WTC11 (cell line): ENCODE data around the gene CLCNKB. TPM values are rescaled to one million over a fixed set of nuclear protein-coding genes. Genes with fewer than 3 reads are reported as not detected.

Experiments
- ATAC-seq: fragments of 200-7000 bp; cut with Tn5 transposase; 2 replicates; pipeline ENCODE4 v1.10.0; 2021; ENCODE audit warnings: mild to moderate bottlenecking, moderate library complexity
- CTCF ChIA-PET: fragments of 300-600 bp; sonication (Branson Sonifier 250); formaldehyde crosslinking; loops from one replicate; lab custom pipeline; 2021; ENCODE audit warnings: antibody characterized with exemption; lab: Charles Lee
- POLR2A ChIA-PET: fragments of 350-600 bp; sonication (Branson Sonifier 250); formaldehyde crosslinking; loops from one replicate; lab custom pipeline; 2021; ENCODE audit warnings: antibody characterized with exemption; lab: Charles Lee
- DNase-seq: peaks from one replicate; pipeline ENCODE4 v3.0.0; 2021; ENCODE audit warnings: low spot score
- H3K27ac Mint-ChIP-seq: 2 replicates; pipeline ENCODE4 v1.8.0; 2021; ENCODE audit warnings: mixed read lengths
- H3K27me3 Mint-ChIP-seq: 2 replicates; pipeline ENCODE4 v1.8.0; 2021; ENCODE audit warnings: low read depth, mild to moderate bottlenecking, moderate library complexity, mixed read lengths
- H3K36me3 Mint-ChIP-seq: 2 replicates; pipeline ENCODE4 v1.8.0; 2021; ENCODE audit warnings: mixed read lengths
- H3K4me1 Mint-ChIP-seq: 2 replicates; pipeline ENCODE4 v1.8.0; 2022; ENCODE audit warnings: mixed read lengths
- H3K4me3 Mint-ChIP-seq: 2 replicates; pipeline ENCODE4 v1.8.0; 2021; ENCODE audit warnings: mild to moderate bottlenecking, moderate library complexity, mixed read lengths
- H3K9me3 Mint-ChIP-seq: 2 replicates; pipeline ENCODE4 v1.8.0; 2021; ENCODE audit warnings: mixed read lengths
- FOXJ3 ChIP-seq: sonication (generic); formaldehyde crosslinking; IDR thresholded peaks from 2 replicates; pipeline ENCODE4 v1.9.0; 2021; ENCODE audit warnings: missing genetic modification reagents, mild to moderate bottlenecking, borderline replicate concordance
- FOXK1 ChIP-seq: sonication (generic); formaldehyde crosslinking; IDR thresholded peaks from 2 replicates; pipeline ENCODE4 v1.8.0; 2022; ENCODE audit warnings: mild to moderate bottlenecking, moderate library complexity, missing genetic modification reagents
- GABPB1 ChIP-seq: sonication (generic); formaldehyde crosslinking; IDR thresholded peaks from 2 replicates; pipeline ENCODE4 v1.8.1; 2023; ENCODE audit warnings: mild to moderate bottlenecking, missing genetic modification reagents
- JAZF1 ChIP-seq: fragments of 250-450 bp; sonication (Bioruptor Pico); IDR thresholded peaks from 2 replicates; pipeline ENCODE4 v1.9.0; 2021; ENCODE audit warnings: moderate library complexity, mild to moderate bottlenecking, inconsistent platforms
- KAT7 ChIP-seq: sonication (generic); formaldehyde crosslinking; IDR thresholded peaks from 2 replicates; pipeline ENCODE4 v1.8.1; 2023; ENCODE audit warnings: missing genetic modification reagents, mild to moderate bottlenecking, borderline replicate concordance
- NR1H2 ChIP-seq: sonication (generic); formaldehyde crosslinking; IDR thresholded peaks from 2 replicates; pipeline ENCODE4 v1.9.0; 2021; ENCODE audit warnings: mild to moderate bottlenecking, moderate library complexity, missing genetic modification reagents
- TEAD1 ChIP-seq: sonication (generic); formaldehyde crosslinking; IDR thresholded peaks from 2 replicates; pipeline ENCODE4 v1.8.0; 2022; ENCODE audit warnings: mild to moderate bottlenecking, missing genetic modification reagents
- ZNF396 ChIP-seq: fragments of 250-450 bp; sonication (Bioruptor Pico); IDR thresholded peaks from 2 replicates; pipeline ENCODE4 v1.8.0; 2021; ENCODE audit warnings: mild to moderate bottlenecking, moderate library complexity, borderline replicate concordance
- total RNA-seq: library from RNA; stranded (reverse); gene quantifications from 3 replicates; pipeline ENCODE4 v1.2.3, GENCODE V29; 2021
- TF ChIP-seq, protein P1 (sequence below): sonication (generic); formaldehyde crosslinking; IDR thresholded peaks from 2 replicates; pipeline ENCODE4 v1.8.1; 2023; ENCODE audit warnings: mild to moderate bottlenecking, missing genetic modification reagents, moderate library complexity
- TF ChIP-seq, protein P2 (sequence below): sonication (generic); formaldehyde crosslinking; conservative IDR thresholded peaks from 2 replicates; pipeline ENCODE4 v1.8.1; 2023; ENCODE audit warnings: mild to moderate bottlenecking, low read depth, missing genetic modification reagents, moderate library complexity
- TF ChIP-seq, protein P3 (sequence below): sonication (generic); formaldehyde crosslinking; IDR thresholded peaks from 2 replicates; pipeline ENCODE4 v1.8.1; 2023; ENCODE audit warnings: mild to moderate bottlenecking, missing genetic modification reagents
- TF ChIP-seq, protein P4 (sequence below): sonication (generic); formaldehyde crosslinking; IDR thresholded peaks from 2 replicates; pipeline ENCODE4 v1.8.1; 2022; ENCODE audit warnings: low read depth, missing genetic modification reagents, borderline replicate concordance
- TF ChIP-seq, protein P5 (sequence below): sonication (generic); formaldehyde crosslinking; IDR thresholded peaks from 2 replicates; pipeline ENCODE4 v1.8.1; 2023; ENCODE audit warnings: mild to moderate bottlenecking, missing genetic modification reagents, moderate library complexity
- TF ChIP-seq, protein P6 (sequence below): sonication (generic); formaldehyde crosslinking; IDR thresholded peaks from 2 replicates; pipeline ENCODE4 v1.8.1; 2022; ENCODE audit warnings: mild to moderate bottlenecking, moderate library complexity, missing genetic modification reagents

CLCNKB gene
- total RNA-seq, 1 experiment from 2014 or later = 1.8 TPM

DNA sequence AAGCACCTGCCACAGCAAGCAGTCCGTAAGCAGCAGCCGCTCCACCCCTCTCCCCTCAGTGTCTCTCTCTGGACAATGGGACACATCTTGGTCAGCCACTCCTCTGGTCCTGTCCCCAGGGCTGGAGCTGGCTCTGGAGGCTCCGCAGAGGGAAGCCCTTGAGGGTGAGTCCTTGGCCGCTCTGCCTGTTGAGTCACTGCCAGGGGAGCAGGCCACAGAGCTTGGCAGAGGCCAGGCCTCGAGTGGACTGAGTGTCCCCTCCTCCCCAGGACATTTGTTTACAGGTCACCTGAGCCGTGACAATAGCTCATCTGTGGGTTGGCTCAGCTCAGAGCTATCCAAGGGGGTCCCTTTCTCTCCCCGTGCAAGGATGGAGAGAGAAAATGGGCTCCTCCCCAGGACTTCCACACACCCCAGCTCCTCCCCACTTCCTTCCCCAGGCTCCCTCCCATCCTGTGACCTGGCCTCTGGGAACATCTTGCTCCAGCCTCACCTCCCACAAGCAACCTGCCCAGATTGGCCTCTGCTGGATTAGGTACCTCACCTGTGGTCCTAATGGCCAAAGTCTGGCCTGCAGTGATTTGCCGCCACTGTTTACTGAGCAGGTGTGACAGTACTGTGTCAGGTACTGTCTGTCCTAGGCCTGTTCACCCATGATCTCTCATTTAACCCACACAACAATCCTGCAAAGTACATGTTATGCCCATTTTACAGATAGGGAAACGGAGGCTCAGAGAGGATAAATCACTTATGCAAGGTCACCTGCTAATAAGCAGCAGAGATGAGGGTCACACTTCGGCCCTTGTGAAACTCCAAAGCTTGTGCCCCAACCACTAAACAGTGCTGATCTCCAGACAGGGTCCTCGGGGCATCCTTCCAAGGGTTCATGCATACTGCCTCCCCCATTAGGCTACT is 25.0 kb downstream of the CLCNKB start:
- peaks cover 28% of the 10 kb centered on the region for H3K4me1 Mint-ChIP-seq
- H3K27me3 Mint-ChIP-seq = peaks cover 20% of the 10 kb centered on the region
- no peaks in the 10 kb centered on the region for H3K9me3 Mint-ChIP-seq
- peak overlapping the region; percentile 31; the same call in 1 of the 2 replicates for H3K27ac Mint-ChIP-seq
- H3K36me3 Mint-ChIP-seq = no peaks in the 10 kb centered on the region
- H3K4me3 Mint-ChIP-seq = no peak overlapping the region
- no peak for TF ChIP-seq JAZF1
- no peak for TF ChIP-seq TEAD1 (CRISPR knock-in tag)
- no peak for TF ChIP-seq FOXK1 (CRISPR knock-in tag)
- TF ChIP-seq, protein P1, sequence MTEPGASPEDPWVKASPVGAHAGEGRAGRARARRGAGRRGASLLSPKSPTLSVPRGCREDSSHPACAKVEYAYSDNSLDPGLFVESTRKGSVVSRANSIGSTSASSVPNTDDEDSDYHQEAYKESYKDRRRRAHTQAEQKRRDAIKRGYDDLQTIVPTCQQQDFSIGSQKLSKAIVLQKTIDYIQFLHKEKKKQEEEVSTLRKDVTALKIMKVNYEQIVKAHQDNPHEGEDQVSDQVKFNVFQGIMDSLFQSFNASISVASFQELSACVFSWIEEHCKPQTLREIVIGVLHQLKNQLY (CRISPR knock-in tag) = no peak
- no peak for TF ChIP-seq GABPB1 (CRISPR knock-in tag)
- TF ChIP-seq ZNF396 (CRISPR knock-in tag) = no peak
- TF ChIP-seq KAT7 (CRISPR knock-in tag) = no peak
- TF ChIP-seq, protein P2, sequence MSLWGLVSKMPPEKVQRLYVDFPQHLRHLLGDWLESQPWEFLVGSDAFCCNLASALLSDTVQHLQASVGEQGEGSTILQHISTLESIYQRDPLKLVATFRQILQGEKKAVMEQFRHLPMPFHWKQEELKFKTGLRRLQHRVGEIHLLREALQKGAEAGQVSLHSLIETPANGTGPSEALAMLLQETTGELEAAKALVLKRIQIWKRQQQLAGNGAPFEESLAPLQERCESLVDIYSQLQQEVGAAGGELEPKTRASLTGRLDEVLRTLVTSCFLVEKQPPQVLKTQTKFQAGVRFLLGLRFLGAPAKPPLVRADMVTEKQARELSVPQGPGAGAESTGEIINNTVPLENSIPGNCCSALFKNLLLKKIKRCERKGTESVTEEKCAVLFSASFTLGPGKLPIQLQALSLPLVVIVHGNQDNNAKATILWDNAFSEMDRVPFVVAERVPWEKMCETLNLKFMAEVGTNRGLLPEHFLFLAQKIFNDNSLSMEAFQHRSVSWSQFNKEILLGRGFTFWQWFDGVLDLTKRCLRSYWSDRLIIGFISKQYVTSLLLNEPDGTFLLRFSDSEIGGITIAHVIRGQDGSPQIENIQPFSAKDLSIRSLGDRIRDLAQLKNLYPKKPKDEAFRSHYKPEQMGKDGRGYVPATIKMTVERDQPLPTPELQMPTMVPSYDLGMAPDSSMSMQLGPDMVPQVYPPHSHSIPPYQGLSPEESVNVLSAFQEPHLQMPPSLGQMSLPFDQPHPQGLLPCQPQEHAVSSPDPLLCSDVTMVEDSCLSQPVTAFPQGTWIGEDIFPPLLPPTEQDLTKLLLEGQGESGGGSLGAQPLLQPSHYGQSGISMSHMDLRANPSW (CRISPR knock-in tag) = no peak
- no peak for TF ChIP-seq NR1H2 (CRISPR knock-in tag)
- TF ChIP-seq, protein P3, sequence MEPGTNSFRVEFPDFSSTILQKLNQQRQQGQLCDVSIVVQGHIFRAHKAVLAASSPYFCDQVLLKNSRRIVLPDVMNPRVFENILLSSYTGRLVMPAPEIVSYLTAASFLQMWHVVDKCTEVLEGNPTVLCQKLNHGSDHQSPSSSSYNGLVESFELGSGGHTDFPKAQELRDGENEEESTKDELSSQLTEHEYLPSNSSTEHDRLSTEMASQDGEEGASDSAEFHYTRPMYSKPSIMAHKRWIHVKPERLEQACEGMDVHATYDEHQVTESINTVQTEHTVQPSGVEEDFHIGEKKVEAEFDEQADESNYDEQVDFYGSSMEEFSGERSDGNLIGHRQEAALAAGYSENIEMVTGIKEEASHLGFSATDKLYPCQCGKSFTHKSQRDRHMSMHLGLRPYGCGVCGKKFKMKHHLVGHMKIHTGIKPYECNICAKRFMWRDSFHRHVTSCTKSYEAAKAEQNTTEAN (CRISPR knock-in tag) = no peak
- TF ChIP-seq FOXJ3 (CRISPR knock-in tag) = no peak
- TF ChIP-seq, protein P4, sequence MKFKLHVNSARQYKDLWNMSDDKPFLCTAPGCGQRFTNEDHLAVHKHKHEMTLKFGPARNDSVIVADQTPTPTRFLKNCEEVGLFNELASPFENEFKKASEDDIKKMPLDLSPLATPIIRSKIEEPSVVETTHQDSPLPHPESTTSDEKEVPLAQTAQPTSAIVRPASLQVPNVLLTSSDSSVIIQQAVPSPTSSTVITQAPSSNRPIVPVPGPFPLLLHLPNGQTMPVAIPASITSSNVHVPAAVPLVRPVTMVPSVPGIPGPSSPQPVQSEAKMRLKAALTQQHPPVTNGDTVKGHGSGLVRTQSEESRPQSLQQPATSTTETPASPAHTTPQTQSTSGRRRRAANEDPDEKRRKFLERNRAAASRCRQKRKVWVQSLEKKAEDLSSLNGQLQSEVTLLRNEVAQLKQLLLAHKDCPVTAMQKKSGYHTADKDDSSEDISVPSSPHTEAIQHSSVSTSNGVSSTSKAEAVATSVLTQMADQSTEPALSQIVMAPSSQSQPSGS (CRISPR knock-in tag) = no peak
- TF ChIP-seq, protein P5, sequence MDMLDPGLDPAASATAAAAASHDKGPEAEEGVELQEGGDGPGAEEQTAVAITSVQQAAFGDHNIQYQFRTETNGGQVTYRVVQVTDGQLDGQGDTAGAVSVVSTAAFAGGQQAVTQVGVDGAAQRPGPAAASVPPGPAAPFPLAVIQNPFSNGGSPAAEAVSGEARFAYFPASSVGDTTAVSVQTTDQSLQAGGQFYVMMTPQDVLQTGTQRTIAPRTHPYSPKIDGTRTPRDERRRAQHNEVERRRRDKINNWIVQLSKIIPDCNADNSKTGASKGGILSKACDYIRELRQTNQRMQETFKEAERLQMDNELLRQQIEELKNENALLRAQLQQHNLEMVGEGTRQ = no peak
- TF ChIP-seq, protein P6, sequence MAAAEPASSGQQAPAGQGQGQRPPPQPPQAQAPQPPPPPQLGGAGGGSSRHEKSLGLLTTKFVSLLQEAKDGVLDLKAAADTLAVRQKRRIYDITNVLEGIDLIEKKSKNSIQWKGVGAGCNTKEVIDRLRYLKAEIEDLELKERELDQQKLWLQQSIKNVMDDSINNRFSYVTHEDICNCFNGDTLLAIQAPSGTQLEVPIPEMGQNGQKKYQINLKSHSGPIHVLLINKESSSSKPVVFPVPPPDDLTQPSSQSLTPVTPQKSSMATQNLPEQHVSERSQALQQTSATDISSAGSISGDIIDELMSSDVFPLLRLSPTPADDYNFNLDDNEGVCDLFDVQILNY (CRISPR knock-in tag) = no peak
- DNase-seq (no peak), ATAC-seq (no peak)
- ChIA-PET CTCF (interaction anchor here (0.6 to 1.9 kb wide), 5 partner anchors 10 to 552 kb away, joined by 3 to 8 read pairs (median 3); no protein-coding TSS in a partner anchor), POLR2A (no interaction called here)
